Left lung (tissue), 10 donors: Measurements from ENCODE around the gene RAB1B. TPM values are rescaled to one million over a fixed set of nuclear protein-coding genes. Genes with fewer than 3 reads are reported as not detected.
A peak's percentile ranks its signal among the peaks of the same experiment; 100 is the strongest.
"Not testable (repeated sequence)": the region's sequence is repeated elsewhere in the genome, so short reads cannot be mapped to it uniquely, and the experiment has no call there.

Experiments
- ATAC-seq: fragments of 200-7000 bp; cut with Tn5 transposase; one replicate; pipeline ENCODE4 v1.9.1; 2020; ENCODE audit warnings: moderate library complexity
- DNase-seq, 4 donors: peaks; one replicate each; pipeline ENCODE4 v3.0.0-alpha.2; 2013 to 2020
- H3K27ac ChIP-seq, 2 donors: fragments of 200-600 bp; sonication (generic) in 1 of 2; one replicate each; pipeline versions ENCODE4 v1.5.0 to v1.8.0; 2020 to 2021
- H3K27me3 ChIP-seq, 2 donors: fragments of 200-600 bp; sonication (generic) in 1 of 2; one replicate each; pipeline versions ENCODE4 v1.5.0 to v1.8.0; 2020 to 2021
- H3K36me3 ChIP-seq, 2 donors: fragments of 200-600 bp; sonication (generic) in 1 of 2; one replicate each; pipeline versions ENCODE4 v1.5.0 to v1.8.0; 2020 to 2021
- H3K4me1 ChIP-seq, 2 donors: fragments of 200-600 bp; one replicate each; pipeline ENCODE4 v1.8.0; 2021
- H3K4me3 ChIP-seq, 2 donors: fragments of 200-600 bp; sonication (generic) in 1 of 2; one replicate each; pipeline versions ENCODE4 v1.5.0 to v1.8.0; 2020 to 2021; ENCODE audit warnings: mild to moderate bottlenecking in 1 of 2
- H3K9me3 ChIP-seq, 2 donors: fragments of 200-600 bp; sonication (generic) in 1 of 2; one replicate each; pipeline versions ENCODE4 v1.5.0 to v1.8.0; 2020 to 2021
- intact Hi-C, 2 donors: fragments of 100-400 bp; cut with DNase I; formaldehyde crosslinking; loops; one replicate each; pipeline versions ENCODE4 v1.11.2 to v1.14.2; 2022
- polyA plus RNA-seq, 6 donors: library from polyadenylated mRNA; unstranded; fragments of 120-200 nt; gene quantifications; one replicate each; pipeline ENCODE4 v1.2.1, GENCODE V29; 2013; ENCODE audit not compliant: insufficient read length in 6 of 6
- total RNA-seq, 2 donors: library from RNA; stranded (reverse); fragmentation: NEBNext Ultra II Directional; extraction: Animal tissue kit (Norgen Biotek cat#: 25700); gene quantifications; one replicate each; pipeline ENCODE4 v1.2.1, GENCODE V29; 2021
- TF ChIP-seq, protein P1 (sequence below), 2 donors: fragments of 200-600 bp; sonication (generic) in 1 of 2; IDR thresholded peaks; one replicate each; pipeline versions ENCODE4 v1.5.0 to v1.8.0; 2021; ENCODE audit warnings: antibody characterized with exemption in 2 of 2
- donor health status: DM: no; HTN: yes; CAD: no.
- donor health status: DM: no; HTN: no; CAD: no.

Gene RAB1B
- total and polyA plus RNA-seq, 8 donors: 114 to 154 (median 132) TPM

DNA sequence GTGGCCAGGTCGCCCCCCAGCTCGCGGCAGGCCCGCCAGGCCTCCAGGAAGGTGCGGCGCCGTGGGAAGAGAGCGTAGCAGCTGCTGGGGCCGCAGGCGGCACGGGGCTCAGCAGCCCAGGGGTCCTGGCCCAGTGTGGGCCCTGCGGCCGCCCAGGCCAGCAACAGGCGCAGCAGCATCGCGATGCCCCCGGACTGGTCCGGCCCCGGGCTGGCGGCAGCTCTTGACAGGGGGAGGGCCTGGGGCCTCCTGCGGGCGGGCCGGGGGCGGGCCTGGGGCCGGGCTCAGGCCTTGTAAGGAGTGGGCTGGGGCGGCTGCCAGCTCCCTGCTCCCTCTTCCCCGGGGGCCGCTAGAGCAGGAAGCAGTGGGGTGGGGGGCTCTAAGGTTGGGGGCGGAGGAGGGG, 48.4 kb downstream of the RAB1B start, which contains the start of gene CD248:
CD248 (minus strand) TSS at position 196 of the 403 bp plus-strand sequence; CDS start at position 179, 17 bp downstream.
- H3K36me3 ChIP-seq: no peaks in the 10 kb centered on the region
- peaks cover 0 to 21% of the 10 kb centered on the region in 2 donors for H3K27me3 ChIP-seq
- peak within 1 kb of the TSS; percentile 41 to 82 for H3K27ac ChIP-seq
- peak within 1 kb of the TSS; percentile 44 to 62 for H3K4me3 ChIP-seq
- no peaks in the 10 kb centered on the region for H3K9me3 ChIP-seq
- DNase-seq (peak; percentile 72 to 93 (median 83)), ATAC-seq (peak; percentile 8)
- TF ChIP-seq, protein P1, sequence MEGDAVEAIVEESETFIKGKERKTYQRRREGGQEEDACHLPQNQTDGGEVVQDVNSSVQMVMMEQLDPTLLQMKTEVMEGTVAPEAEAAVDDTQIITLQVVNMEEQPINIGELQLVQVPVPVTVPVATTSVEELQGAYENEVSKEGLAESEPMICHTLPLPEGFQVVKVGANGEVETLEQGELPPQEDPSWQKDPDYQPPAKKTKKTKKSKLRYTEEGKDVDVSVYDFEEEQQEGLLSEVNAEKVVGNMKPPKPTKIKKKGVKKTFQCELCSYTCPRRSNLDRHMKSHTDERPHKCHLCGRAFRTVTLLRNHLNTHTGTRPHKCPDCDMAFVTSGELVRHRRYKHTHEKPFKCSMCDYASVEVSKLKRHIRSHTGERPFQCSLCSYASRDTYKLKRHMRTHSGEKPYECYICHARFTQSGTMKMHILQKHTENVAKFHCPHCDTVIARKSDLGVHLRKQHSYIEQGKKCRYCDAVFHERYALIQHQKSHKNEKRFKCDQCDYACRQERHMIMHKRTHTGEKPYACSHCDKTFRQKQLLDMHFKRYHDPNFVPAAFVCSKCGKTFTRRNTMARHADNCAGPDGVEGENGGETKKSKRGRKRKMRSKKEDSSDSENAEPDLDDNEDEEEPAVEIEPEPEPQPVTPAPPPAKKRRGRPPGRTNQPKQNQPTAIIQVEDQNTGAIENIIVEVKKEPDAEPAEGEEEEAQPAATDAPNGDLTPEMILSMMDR (IDR thresholded peaks at IDR 0.05): no peak
- intact Hi-C loops: loop anchor here in 1 of 2 donors (10.0 kb wide), 1 partner anchor 68 kb away; no protein-coding TSS in a partner anchor
- peaks cover 14 to 48% of the 10 kb centered on the region in 2 donors for H3K4me1 ChIP-seq

DNA sequence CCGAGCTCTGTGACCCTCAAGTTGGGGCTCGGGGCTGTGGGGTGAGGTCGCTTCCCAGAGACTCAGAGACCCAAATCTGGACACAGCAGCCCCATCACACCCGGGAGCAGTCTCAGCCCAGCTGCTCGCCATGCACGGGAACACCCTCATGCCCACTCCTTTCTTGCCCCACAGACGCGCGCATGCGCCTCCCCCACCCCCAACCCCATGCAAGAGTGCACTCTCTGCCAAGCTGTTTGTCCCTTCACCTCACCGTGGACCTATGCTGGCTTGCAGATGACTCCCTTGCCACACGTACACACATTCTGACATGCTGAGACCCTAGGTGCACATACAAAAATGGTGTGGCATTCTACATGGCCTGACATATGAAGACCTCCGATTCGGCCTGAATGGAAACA, 48.9 kb downstream of the RAB1B start:
- H3K27me3 ChIP-seq: peaks cover 0 to 21% of the 10 kb centered on the region in 2 donors
- peak overlapping the region in 1 of 2 donors; percentile 62 for H3K4me3 ChIP-seq
- no peaks in the 10 kb centered on the region for H3K36me3 ChIP-seq
- DNase-seq: peak in 3 of 4 donors; percentile 78 to 79 (median 79)
- peak overlapping the region; percentile 41 to 82 for H3K27ac ChIP-seq
- TF ChIP-seq, protein P1 (IDR thresholded peaks at IDR 0.05): no peak
- H3K4me1 ChIP-seq: peaks cover 14 to 43% of the 10 kb centered on the region in 2 donors
- H3K9me3 ChIP-seq: no peaks in the 10 kb centered on the region
- intact Hi-C loops: loop anchor here in 1 of 2 donors (10.0 kb wide), 1 partner anchor 67 kb away; no protein-coding TSS in a partner anchor
- no peak for ATAC-seq

DNA sequence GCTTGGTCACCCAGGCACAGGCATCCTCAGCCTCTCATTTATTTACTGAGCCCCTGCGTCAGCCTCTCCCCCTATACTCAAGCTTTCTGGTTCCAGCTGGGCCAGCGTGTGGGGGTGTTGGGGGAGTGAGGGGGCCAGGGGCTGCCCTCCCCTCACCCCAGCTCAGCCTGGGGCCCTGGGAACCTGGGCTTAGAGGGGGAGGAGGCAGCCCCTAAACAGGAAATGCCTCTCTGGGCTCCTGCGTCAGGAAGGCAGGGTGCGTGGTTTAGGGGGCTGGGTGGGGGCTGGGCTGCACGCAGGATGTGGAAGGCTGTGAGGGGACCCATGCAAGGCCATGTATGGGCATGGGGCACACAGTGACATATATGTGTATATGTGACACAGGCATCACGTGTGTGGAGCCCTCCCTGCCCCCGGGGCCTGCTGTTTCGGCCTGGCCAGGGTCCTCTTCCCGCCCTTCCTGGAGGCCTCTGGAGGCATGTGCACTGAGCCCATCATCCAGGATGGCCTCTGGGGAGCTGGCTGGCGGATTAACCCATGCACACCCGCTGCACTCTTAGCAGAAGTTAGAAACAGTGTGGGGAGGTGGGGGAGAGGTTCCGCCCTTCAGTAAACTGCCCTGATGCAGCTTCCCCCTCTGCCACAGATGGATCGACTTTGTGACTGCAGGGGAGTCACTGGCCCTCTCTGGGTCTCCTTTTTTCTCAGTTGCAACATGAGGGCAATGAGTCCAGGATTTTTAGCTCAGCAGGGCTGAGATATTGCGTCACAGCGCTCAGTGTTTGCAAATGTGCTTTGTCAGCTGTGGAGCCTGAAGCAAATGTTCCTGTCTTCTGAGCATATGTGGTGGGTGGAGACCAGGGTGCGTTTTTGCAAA, 49.5 kb downstream of the RAB1B start:
- intact Hi-C loops: loop anchor here in 1 of 2 donors (10.0 kb wide), 1 partner anchor 67 kb away; no protein-coding TSS in a partner anchor
- Histone ChIP-seq H3K4me3 (no peak overlapping the region), H3K36me3 (no peaks in the 10 kb centered on the region), H3K27me3 (peaks cover 0 to 21% of the 10 kb centered on the region in 2 donors), H3K4me1 (peaks cover 14 to 39% of the 10 kb centered on the region in 2 donors), H3K27ac (peak overlapping the region; percentile 41 to 82), H3K9me3 (no peaks in the 10 kb centered on the region)
- TF ChIP-seq, protein P1 (IDR thresholded peaks at IDR 0.05): no peak
- peak; percentile 39 for ATAC-seq
- peak in 3 of 4 donors; percentile 53 to 87 (median 76) for DNase-seq

DNA sequence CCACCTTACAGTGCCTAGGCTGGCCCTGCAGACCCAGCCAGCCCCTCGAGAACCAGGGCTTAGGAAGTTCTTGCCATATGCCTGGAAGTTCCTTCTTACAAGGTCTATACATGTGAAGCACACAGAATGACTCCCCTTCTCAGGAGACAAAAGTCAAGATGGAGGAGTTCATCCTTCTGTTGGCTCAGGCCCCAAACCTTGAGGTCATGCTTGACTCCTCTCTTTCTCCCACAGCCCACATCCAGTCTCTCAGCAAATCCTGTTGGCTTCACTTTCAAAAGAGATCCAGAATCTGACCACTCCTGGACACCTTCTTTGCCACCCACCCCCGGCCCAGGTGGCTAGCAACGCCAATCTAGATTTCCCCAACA, 50.1 kb downstream of the RAB1B start:
- no peak overlapping the region for H3K4me3 ChIP-seq
- DNase-seq: peak in 1 of 4 donors; percentile 5
- H3K36me3 ChIP-seq: no peaks in the 10 kb centered on the region
- H3K27me3 ChIP-seq: peaks cover 0 to 21% of the 10 kb centered on the region in 2 donors
- peaks cover 14 to 33% of the 10 kb centered on the region in 2 donors for H3K4me1 ChIP-seq
- H3K9me3 ChIP-seq: no peaks in the 10 kb centered on the region
- intact Hi-C loops: loop anchor here in 1 of 2 donors (10.0 kb wide), 1 partner anchor 66 kb away; no protein-coding TSS in a partner anchor
- H3K27ac ChIP-seq: peak overlapping the region; percentile 41 to 82
- TF ChIP-seq, protein P1 (IDR thresholded peaks at IDR 0.05): no peak
- no peak for ATAC-seq

DNA sequence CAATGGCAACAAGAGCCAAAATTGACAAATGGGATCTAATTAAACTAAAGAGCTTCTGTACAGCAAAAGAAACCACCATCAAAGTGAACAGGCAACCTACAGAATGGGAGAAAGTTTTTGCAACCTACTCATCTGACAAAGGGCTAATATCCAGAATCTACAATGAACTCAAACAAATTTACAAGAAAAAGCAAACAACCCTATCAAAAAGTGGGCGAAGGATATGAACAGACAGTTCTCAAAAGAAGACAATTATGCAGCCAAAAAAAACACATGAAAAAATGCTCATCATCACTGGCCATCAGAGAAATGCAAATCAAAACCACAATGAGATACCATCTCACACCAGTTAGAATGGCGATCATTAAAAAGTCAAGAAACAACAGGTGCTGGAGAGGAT, 51.9 kb downstream of the RAB1B start:
- intact Hi-C loops, DNase-seq, H3K27ac ChIP-seq, H3K9me3 ChIP-seq, H3K36me3 ChIP-seq, ATAC-seq, H3K4me3 ChIP-seq: not testable (repeated sequence)
- peaks cover 0 to 21% of the 10 kb centered on the region in 2 donors for H3K27me3 ChIP-seq
- peaks cover 14 to 29% of the 10 kb centered on the region in 2 donors for H3K4me1 ChIP-seq

DNA sequence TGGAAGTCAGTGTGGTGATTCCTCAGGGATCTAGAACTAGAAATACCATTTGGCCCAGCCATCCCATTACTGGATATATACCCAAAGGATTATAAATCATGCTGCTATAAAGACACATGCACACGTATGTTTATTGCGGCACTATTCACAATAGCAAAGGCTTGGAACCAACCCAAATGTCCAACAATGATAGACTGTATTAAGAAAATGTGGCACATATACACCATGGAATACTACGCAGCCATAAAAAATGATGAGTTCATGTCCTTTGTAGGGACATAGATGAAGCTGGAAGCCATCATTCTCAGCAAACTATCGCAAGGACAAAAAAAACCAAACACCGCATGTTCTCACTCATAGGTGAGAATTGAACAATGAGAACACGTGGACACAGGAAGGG, 52.3 kb downstream of the RAB1B start:
- H3K9me3 ChIP-seq, ATAC-seq, H3K27ac ChIP-seq, DNase-seq, intact Hi-C loops, H3K4me3 ChIP-seq, H3K36me3 ChIP-seq: not testable (repeated sequence)
- H3K27me3 ChIP-seq: peaks cover 0 to 17% of the 10 kb centered on the region in 2 donors
- H3K4me1 ChIP-seq: peaks cover 14 to 34% of the 10 kb centered on the region in 2 donors
